A549 treated with CORT108297 at 1 μM for 4 hours (cell line): ENCODE data around the gene PTCD1. TPM values are rescaled to one million over a fixed set of nuclear protein-coding genes. Genes with fewer than 3 reads are reported as not detected.

Source experiments
- total RNA-seq: library from RNA; stranded (reverse); fragments of 200-300 nt; extraction: Qiagen RNA extraction; gene quantifications from 5 replicates; pipeline ENCODE4 v1.2.3, GENCODE V29; 2022

PTCD1 gene
- total RNA-seq: 5.9 to 7.9 TPM (median 6.5 TPM) in 5 replicates

GRCh38 chr7:99438573-99439480 is at the start of gene PTCD1, which contains the start of gene CPSF4:
PTCD1 (minus strand) TSS chr7:99438798; CDS start chr7:99435242, 3,556 bp downstream.
CPSF4 (plus strand) TSS chr7:99438943; CDS start chr7:99439083, 140 bp downstream.

GRCh38 chr7:99472561-99473314 is 34.1 kb upstream of the PTCD1 start, which contains the start of gene ZNF789:
ZNF789 (plus strand) TSS chr7:99472890; CDS start chr7:99476457, 3,567 bp downstream.

GRCh38 chr7:99408379-99409191 is 30.0 kb downstream of the PTCD1 start, which contains the start of the genes BUD31 and PDAP1:
BUD31 (plus strand) TSS chr7:99408969; CDS start chr7:99411093, 2,124 bp downstream.
PDAP1 (minus strand) TSS chr7:99408597; CDS start chr7:99408548, 49 bp downstream.

GRCh38 chr7:99374111-99375064 is 64.2 kb downstream of the PTCD1 start, which contains the start of gene ARPC1B:
ARPC1B (plus strand) TSS chr7:99374730; CDS start chr7:99385715, 10,985 bp downstream.

Other genes with a start within 250 kb of the PTCD1 start
- 1.1 to 1.5 TPM (median 1.2 TPM) in 5 replicates for gene KPNA7, start 230.7 kb downstream of the PTCD1 start, total RNA-seq
- gene MYH16, start 166.0 kb downstream of the PTCD1 start, total RNA-seq: 0.46 to 0.65 TPM (median 0.58 TPM) in 5 replicates
- 125 to 147 TPM (median 132 TPM) in 5 replicates for gene ARPC1A, start 112.9 kb downstream of the PTCD1 start, total RNA-seq
- gene ARPC1B, start 64.1 kb downstream of the PTCD1 start, total RNA-seq: 287 to 301 TPM (median 297 TPM) in 5 replicates
- gene PDAP1, start 30.2 kb downstream of the PTCD1 start, total RNA-seq: 167 to 202 TPM (median 181 TPM) in 5 replicates
- gene BUD31, start 29.8 kb downstream of the PTCD1 start, total RNA-seq: 134 to 158 TPM (median 145 TPM) in 5 replicates
- gene CPSF4, start 145 bp upstream of the PTCD1 start, total RNA-seq: 30.1 to 48.5 TPM (median 44.6 TPM) in 5 replicates
- 872 to 1,418 TPM (median 915 TPM) in 5 replicates for gene ATP5MF, start 27.4 kb upstream of the PTCD1 start, total RNA-seq
- 7.3 to 10.1 TPM (median 8.4 TPM) in 5 replicates for gene ZNF789, start 34.1 kb upstream of the PTCD1 start, total RNA-seq
- gene ZNF394, start 61.5 kb upstream of the PTCD1 start, total RNA-seq: 16.9 to 19.4 TPM (median 18.1 TPM) in 5 replicates
- 7.8 to 9.9 TPM (median 9.5 TPM) in 5 replicates for gene ZKSCAN5, start 65.9 kb upstream of the PTCD1 start, total RNA-seq
- gene FAM200A, start 113.3 kb upstream of the PTCD1 start, total RNA-seq: 5.8 to 6.6 TPM (median 6.3 TPM) in 5 replicates
- gene ZNF655, start 119.8 kb upstream of the PTCD1 start, total RNA-seq: 56.3 to 60.1 TPM (median 57.7 TPM) in 5 replicates
- gene TMEM225B, start 159.5 kb upstream of the PTCD1 start, total RNA-seq: 0.78 to 1.5 TPM (median 1.3 TPM) in 5 replicates
- 7.8 to 9.4 TPM (median 8.7 TPM) in 5 replicates for gene ZSCAN25, start 178.1 kb upstream of the PTCD1 start, total RNA-seq
- 1.3 to 2.5 TPM (median 1.9 TPM) in 5 replicates for gene CYP3A5, start 241.2 kb upstream of the PTCD1 start, total RNA-seq